GM06990 (cell line): ENCODE measurements around the gene NEDD4L.

ENCODE experiments used
- DNase-seq: peaks from one replicate; pipeline ENCODE4 v3.0.0-alpha.2; 2011; ENCODE audit not compliant: insufficient read length; ENCODE audit errors: extremely low read depth
- H3K27me3 ChIP-seq: replicated peaks from 2 replicates; pipeline ENCODE4 v1.6.0; 2011; ENCODE audit warnings: low read length; ENCODE audit not compliant: control insufficient read depth, insufficient read depth
- H3K36me3 ChIP-seq: 2 replicates; pipeline ENCODE4 v1.5.1; 2011; ENCODE audit warnings: low read length; ENCODE audit not compliant: control insufficient read depth, insufficient read depth
- H3K4me3 ChIP-seq: replicated peaks from 2 replicates; pipeline ENCODE4 v1.5.1; 2011; ENCODE audit warnings: low read depth, mild to moderate bottlenecking, control low read depth, low read length
- TF ChIP-seq, protein P1 (sequence below): IDR thresholded peaks from 2 replicates; pipeline ENCODE4 v1.5.1; 2011; ENCODE audit warnings: low read length, control low read depth, mild to moderate bottlenecking, inconsistent platforms; ENCODE audit not compliant: insufficient read depth, poor library complexity, severe bottlenecking

Gene NEDD4L

DNA sequence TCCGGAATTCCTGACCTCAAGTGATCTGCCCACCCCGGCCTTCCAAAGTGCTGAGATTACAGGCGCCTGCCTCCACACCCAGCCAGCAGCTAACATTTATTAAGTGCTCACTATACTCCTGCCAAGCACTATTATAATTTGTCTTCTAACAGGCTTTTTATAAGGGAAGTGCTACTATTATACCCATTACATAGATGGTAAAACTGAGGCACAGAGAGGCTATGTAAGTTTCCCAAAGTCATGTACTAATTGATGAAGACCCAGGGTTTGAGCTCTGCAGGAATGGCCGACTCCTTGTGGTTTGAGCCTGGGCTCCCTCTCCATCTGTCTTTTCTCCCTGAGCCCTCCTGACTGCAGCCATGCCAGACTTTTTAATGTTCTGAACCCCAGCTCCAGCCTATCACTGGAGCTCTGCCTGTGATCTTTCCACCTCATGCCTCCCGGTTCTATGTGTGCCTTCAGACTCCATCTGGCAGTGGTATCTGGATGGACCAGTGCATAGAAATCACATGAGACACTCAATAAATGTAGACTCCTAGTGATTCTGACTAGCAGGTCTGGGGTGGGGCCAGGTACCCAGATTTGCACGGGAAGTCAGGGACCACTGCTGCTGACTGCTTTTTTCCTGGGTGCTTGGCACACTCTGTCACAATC, 197.1 kb downstream of the NEDD4L start:
- TF ChIP-seq, protein P1, sequence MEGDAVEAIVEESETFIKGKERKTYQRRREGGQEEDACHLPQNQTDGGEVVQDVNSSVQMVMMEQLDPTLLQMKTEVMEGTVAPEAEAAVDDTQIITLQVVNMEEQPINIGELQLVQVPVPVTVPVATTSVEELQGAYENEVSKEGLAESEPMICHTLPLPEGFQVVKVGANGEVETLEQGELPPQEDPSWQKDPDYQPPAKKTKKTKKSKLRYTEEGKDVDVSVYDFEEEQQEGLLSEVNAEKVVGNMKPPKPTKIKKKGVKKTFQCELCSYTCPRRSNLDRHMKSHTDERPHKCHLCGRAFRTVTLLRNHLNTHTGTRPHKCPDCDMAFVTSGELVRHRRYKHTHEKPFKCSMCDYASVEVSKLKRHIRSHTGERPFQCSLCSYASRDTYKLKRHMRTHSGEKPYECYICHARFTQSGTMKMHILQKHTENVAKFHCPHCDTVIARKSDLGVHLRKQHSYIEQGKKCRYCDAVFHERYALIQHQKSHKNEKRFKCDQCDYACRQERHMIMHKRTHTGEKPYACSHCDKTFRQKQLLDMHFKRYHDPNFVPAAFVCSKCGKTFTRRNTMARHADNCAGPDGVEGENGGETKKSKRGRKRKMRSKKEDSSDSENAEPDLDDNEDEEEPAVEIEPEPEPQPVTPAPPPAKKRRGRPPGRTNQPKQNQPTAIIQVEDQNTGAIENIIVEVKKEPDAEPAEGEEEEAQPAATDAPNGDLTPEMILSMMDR: no peak
- no peak for DNase-seq
- H3K36me3 ChIP-seq: no peaks in the 10 kb centered on the region; the same call in 1 of the 2 replicates
- no peak overlapping the region for H3K4me3 ChIP-seq
- H3K27me3 ChIP-seq: no peaks in the 10 kb centered on the region

DNA sequence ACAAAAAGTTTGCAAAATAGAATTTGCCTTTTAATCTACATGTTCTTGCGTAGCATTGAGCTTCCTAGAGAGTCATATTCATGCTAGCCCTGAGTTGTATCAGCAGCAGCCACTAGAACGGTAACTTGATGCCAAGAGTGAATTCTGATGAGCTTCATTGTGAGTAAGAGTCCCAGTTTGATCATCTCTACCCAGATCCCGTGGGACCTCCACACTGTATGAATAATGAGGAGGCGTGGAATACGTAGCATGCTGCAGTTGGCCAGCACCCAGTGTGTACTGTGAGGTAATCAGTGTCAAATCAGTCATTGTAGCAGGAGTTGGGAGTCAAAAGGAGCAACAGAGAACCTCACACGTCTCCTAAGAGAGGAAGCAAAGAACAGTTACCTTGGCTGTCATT, 197.9 kb downstream of the NEDD4L start:
- H3K36me3 ChIP-seq: no peaks in the 10 kb centered on the region; the same call in 1 of the 2 replicates
- no peak overlapping the region for H3K4me3 ChIP-seq
- no peak for DNase-seq
- H3K27me3 ChIP-seq: no peaks in the 10 kb centered on the region
- TF ChIP-seq, protein P1: no peak

DNA sequence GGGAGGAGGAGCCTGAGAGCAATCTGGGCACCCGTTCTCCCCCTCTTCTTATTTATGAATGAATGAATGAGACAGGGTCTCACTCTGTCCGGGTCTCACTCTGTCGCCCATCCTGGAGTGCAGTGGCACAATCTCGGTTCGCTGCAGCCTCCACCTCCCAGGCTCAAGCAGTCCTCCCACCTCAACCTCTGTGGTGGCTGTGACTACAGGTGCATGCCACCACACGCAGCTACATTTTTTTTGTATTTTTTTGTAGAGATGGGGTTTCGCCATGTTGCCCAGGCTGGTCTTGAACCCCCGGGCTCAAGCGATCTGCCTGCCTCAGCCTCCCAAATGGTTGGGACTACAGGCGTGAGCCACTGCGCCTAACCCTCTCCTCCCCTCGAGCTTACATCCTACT, 198.4 kb downstream of the NEDD4L start:
- no peak for DNase-seq
- TF ChIP-seq, protein P1: no peak
- Histone ChIP-seq H3K4me3 (no peak overlapping the region), H3K27me3 (no peaks in the 10 kb centered on the region), H3K36me3 (no peaks in the 10 kb centered on the region; the same call in none of the 2 replicates)

DNA sequence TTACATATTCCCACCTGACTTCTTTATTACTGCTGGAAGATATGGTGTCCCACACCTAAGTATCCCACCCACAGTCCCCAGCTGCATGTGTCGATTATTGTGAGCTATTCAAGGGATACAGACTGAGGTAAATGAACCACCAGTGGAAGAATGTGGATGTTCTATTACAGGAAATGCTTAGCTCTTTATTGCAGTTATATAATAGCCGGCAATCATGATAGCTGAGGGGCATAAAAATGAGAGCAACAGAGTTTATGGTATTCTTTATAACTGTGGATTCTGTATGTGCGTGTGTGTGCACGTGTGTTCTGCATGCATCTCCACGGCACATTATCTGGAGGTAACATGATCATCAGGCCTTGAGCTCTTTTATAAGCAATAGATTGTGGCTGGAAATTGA, 198.9 kb downstream of the NEDD4L start:
- Histone ChIP-seq H3K36me3 (no peaks in the 10 kb centered on the region; the same call in none of the 2 replicates), H3K4me3 (no peak overlapping the region), H3K27me3 (no peaks in the 10 kb centered on the region)
- TF ChIP-seq, protein P1: no peak
- no peak for DNase-seq

DNA sequence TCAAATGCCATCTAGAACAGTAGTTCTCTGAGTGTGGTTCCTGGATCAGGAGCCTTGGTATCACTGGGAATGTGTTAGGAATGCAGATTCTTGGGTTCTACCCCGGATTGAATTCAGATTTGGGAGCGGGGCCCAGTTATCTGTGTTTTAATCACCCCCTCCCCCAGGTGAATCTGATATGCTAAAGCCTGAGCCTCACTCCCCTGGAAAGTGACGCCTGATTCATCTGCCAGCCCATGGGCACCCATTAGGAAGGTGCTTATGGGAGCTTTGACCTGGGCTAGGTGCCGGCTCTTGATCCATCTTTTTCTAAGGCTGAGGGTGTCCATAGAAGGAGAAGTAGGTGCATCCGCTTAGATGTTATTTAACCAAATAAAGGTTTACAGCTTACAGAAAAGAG, 199.4 kb downstream of the NEDD4L start:
- Histone ChIP-seq H3K36me3 (no peaks in the 10 kb centered on the region; the same call in none of the 2 replicates), H3K4me3 (no peak overlapping the region), H3K27me3 (no peaks in the 10 kb centered on the region)
- TF ChIP-seq, protein P1: no peak
- DNase-seq: no peak

DNA sequence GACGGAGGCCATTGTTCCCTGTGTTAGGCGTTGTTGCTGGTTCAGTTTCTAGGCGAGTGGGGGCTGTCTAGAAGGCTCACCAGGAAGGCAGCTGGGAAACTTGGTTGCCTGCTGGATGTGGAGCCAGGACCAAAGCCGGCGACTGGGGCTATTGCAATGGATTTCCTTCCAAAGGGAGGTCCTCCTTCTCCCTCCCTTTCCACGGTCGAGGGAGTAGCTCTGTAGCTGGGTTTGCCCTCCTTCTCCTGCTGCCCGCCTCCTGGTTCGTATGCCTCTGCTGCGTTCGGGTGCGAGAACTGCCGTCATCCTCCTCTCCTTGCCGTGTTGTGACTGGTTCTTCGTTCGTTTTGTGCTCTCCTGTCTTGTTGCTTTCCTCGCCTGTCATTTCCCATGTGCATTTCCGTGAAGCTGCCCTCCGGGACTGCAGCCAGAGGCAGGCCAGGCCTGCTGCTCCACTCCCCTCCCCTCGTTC, 203.4 kb downstream of the NEDD4L start:
- H3K36me3 ChIP-seq: no peaks in the 10 kb centered on the region; the same call in 1 of the 2 replicates
- DNase-seq: no peak
- H3K27me3 ChIP-seq: no peaks in the 10 kb centered on the region
- TF ChIP-seq, protein P1: no peak
- H3K4me3 ChIP-seq: no peak overlapping the region
